Measurements from ENCODE around the gene SETD5. TPM values are rescaled to one million over a fixed set of nuclear protein-coding genes. Genes with fewer than 3 reads are reported as not detected.

SETD5 gene
- total RNA-seq, 2 experiments from 2014 or later: 118 to 128 TPM

- intact Hi-C loops (cut with micrococcal nuclease): no loop called here
- no peak overlapping the region for H3K4me3 Mint-ChIP-seq
- POLR2A ChIA-PET: interaction anchor here (0.9 to 2.0 kb wide), 6 partner anchors 8 to 40 kb away, joined by 3 to 10 read pairs (median 5); partner anchors contain the start of gene THUMPD3
Measured at GRCh38 chr3:9402410-9403228, 5.2 kb downstream of the SETD5 start.

GRCh38 chr3:9403463-9403862 lies 6.0 kb downstream of the SETD5 start:
- H3K9me3 Mint-ChIP-seq: no peaks in the 10 kb centered on the region
- no peaks in the 10 kb centered on the region for H3K27me3 Mint-ChIP-seq
- no peak for ATAC-seq
- ChIA-PET POLR2A (interaction anchor here (0.9 to 2.0 kb wide), 4 partner anchors 9 to 41 kb away, joined by 4 to 10 read pairs (median 6); partner anchors contain the start of gene THUMPD3), CTCF (interaction anchor here (1.2 kb wide), 1 partner anchor 13 kb away, joined by 3 read pairs; no protein-coding TSS in a partner anchor)
- H3K27ac Mint-ChIP-seq: no peak overlapping the region
- intact Hi-C loops (cut with micrococcal nuclease): no loop called here
- no peak overlapping the region for H3K4me3 Mint-ChIP-seq
- H3K4me1 Mint-ChIP-seq (ENCODE audit: low read depth): peaks cover 72% of the 10 kb centered on the region
- H3K36me3 Mint-ChIP-seq (ENCODE audit: low read depth): peaks cover 26% of the 10 kb centered on the region
- TF ChIP-seq CTCF (IDR thresholded peaks at IDR 0.05): no peak
- DNase-seq: no peak

More at GRCh38 chr3:9402410-9403228, 5.2 kb downstream of the SETD5 start:
- no peak for DNase-seq
- no peak for ATAC-seq
- H3K36me3 Mint-ChIP-seq (ENCODE audit: low read depth): peaks cover 29% of the 10 kb centered on the region
- no peaks in the 10 kb centered on the region for H3K27me3 Mint-ChIP-seq
- H3K27ac Mint-ChIP-seq: no peak overlapping the region
- TF ChIP-seq CTCF (IDR thresholded peaks at IDR 0.05): no peak
- H3K9me3 Mint-ChIP-seq: no peaks in the 10 kb centered on the region
- H3K4me1 Mint-ChIP-seq (ENCODE audit: low read depth): peaks cover 67% of the 10 kb centered on the region
- CTCF ChIA-PET: interaction anchor here (0.8 to 1.2 kb wide), 3 partner anchors 14 to 49 kb away, joined by 3 to 4 read pairs (median 3); no protein-coding TSS in a partner anchor

GRCh38 chr3:9404680-9405079 lies 7.3 kb downstream of the SETD5 start:
- POLR2A ChIA-PET: interaction anchor here (0.5 to 1.3 kb wide), 3 partner anchors 9 to 507 kb away, joined by 3 read pairs; partner anchors contain the start of gene THUMPD3
- Mint-ChIP-seq H3K9me3 (no peaks in the 10 kb centered on the region), H3K27ac (peak overlapping the region; percentile 25), H3K4me1 (ENCODE audit: low read depth) (peaks cover 78% of the 10 kb centered on the region), H3K4me3 (no peak overlapping the region), H3K27me3 (no peaks in the 10 kb centered on the region), H3K36me3 (ENCODE audit: low read depth) (peaks cover 24% of the 10 kb centered on the region)
- ATAC-seq (no peak), DNase-seq (no peak)
- TF ChIP-seq CTCF (IDR thresholded peaks at IDR 0.05): no peak
- CTCF ChIA-PET: interaction anchor here (1.0 to 1.8 kb wide), 6 partner anchors 10 to 51 kb away, joined by 3 to 7 read pairs (median 4); no protein-coding TSS in a partner anchor
- intact Hi-C loops (cut with micrococcal nuclease): no loop called here

GRCh38 chr3:9405756-9406155 lies 8.3 kb downstream of the SETD5 start:
- Mint-ChIP-seq H3K27me3 (no peaks in the 10 kb centered on the region), H3K27ac (peak overlapping the region; percentile 36), H3K4me1 (ENCODE audit: low read depth) (peaks cover 78% of the 10 kb centered on the region), H3K4me3 (no peak overlapping the region), H3K36me3 (ENCODE audit: low read depth) (peaks cover 29% of the 10 kb centered on the region), H3K9me3 (no peaks in the 10 kb centered on the region)
- no peak for TF ChIP-seq CTCF (IDR thresholded peaks at IDR 0.05)
- ChIA-PET POLR2A (no interaction called here), CTCF (interaction anchor here (1.0 to 1.8 kb wide), 4 partner anchors 10 to 52 kb away, joined by 3 to 7 read pairs (median 6); no protein-coding TSS in a partner anchor)
- intact Hi-C loops (cut with micrococcal nuclease): no loop called here
- no peak for ATAC-seq
- no peak for DNase-seq
